IPS DF 19.7 (cell line): ENCODE results near the gene MYO1G.

Source experiments
- DNase-seq: peaks from one replicate; pipeline ENCODE4 v3.0.0-alpha.2; 2013; ENCODE audit warnings: low read depth, low spot score

MYO1G gene

DNA sequence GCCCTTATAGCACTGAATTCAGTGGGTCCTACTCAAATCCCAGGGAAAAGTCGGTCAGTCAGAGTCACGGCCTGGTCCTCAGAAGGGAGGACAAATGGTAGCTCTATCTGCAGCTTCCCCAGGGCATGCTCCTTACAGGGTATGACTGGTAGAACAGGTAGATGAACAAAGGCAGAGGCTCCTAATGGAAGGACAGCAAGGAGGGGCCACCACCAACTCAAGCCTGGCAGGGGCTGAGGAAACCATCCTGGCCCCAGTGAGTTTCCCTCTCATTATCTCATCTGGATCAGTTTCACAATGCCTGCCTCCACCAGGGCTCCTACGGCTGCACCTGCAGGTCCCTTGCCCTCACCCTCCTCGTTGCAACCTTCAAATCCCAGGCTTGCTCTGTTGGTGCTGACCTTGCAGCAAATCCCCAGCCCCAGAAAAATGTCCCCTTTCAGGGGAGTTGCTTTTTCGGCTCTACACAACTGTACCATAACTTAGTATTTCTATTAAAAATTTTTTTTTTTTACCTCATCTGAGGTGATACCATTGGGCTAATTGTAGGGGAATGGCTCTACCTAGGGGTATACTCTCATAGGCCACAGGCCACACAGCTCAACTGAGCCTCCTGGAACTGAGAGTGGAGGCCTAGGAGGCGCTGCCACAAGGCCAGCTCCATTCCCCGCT is 2.4 kb upstream of the MYO1G start:
- DNase-seq: no peak

GRCh38 chr7:44980393-44981034 is 1.7 kb upstream of the MYO1G start:
- no peak for DNase-seq

DNA sequence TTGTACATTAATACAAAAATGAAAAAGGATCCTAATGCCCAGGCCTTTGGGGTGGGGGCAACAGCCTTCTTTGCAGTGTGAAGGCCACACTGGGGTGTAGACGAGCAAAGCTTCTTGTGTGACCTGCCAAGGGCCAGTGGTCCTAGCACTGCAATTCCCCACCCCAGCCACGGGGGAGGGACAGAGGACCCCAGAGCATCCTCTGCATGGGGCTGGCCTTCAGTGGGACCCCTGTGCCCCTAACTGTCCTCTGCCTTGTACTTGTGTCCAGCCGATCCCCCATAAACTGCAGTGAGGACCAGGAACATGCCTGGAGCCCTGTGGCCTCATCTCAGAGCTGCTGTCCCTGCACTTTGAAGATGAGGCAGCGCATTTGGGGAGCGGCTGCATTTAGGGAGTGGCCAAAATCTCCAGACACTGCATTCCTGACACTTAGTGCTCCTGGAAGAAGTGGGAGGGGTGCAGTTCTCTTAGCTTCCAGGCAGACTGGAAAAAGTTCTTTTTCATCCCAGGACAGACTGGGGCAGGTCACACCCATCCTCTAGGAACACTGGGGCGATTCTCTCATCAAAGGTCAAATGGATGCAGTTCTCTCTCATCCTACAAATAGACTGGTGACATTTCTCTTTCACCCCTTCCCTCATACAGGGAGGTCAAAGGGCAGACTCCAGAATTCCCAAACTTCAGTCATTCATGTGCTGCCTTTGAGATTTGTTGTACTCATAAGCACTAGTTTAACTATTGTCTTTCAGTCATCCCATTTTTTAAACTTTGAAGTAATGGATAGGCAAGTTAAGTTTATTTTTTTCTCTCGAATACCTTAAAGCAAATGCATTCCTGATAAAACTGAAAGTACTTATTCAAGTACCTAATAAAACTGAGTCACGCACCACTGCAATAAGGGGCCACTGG is 922 bp upstream of the MYO1G start:
- no peak for DNase-seq

DNA sequence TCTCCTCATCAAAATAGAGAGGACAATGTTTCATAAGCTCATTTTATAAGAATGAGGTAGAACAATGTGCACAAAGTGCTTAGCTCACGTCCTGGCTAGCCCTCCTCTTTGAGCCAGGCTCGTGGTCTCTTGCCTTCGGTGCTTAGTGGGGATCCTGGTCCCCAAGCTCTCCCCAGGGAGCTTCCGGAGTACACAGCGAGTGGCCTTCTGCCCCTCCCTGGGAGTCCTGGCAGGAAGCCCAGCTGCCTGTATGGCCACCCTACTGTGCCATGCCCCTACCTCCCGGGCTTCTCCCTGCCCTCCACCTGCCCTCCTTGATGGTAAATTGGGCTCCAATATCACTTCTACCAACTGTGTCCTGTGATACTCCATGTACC is 868 bp downstream of the MYO1G start:
- no peak for DNase-seq

GRCh38 chr7:44977304-44977958 is 1.4 kb downstream of the MYO1G start:
- no peak for DNase-seq

GRCh38 chr7:44976746-44977196 is 2.0 kb downstream of the MYO1G start:
- no peak for DNase-seq

GRCh38 chr7:44976040-44976745 is 2.6 kb downstream of the MYO1G start:
- DNase-seq: no peak

DNA sequence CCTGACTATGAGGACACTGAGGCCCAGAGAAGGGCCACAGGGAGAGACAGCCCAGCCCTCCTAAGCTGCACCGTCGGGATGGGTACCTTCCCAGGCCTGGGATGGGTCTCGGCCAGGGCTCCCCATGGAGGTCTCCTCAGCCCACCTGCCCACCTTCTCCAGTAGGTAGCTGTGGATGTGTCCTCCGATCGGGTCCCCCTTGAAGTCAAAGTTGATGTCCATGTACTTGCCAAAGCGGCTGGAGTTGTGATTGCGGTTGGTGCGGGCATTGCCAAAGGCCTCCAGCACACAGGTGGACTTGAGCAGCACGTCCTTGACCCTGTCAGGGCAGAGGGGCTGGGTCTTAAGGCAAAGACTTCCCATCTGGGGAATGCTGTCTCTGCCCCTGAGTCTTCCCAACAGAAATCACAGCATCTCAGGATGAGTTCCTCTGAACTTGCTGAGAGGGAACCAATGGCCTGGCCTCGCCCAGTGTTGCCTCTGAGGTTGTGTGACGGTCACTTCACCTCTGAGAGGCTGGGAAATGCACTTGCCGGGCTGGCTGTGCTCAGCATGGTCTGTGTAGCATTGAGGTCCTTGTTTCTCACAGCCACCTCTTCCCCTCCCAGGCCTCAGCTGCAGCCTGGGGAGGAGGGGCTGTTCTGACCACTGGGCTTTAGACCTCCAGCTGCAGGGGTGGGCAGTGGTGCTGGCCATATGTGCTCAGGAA is 3.3 kb downstream of the MYO1G start:
- no peak for DNase-seq

DNA sequence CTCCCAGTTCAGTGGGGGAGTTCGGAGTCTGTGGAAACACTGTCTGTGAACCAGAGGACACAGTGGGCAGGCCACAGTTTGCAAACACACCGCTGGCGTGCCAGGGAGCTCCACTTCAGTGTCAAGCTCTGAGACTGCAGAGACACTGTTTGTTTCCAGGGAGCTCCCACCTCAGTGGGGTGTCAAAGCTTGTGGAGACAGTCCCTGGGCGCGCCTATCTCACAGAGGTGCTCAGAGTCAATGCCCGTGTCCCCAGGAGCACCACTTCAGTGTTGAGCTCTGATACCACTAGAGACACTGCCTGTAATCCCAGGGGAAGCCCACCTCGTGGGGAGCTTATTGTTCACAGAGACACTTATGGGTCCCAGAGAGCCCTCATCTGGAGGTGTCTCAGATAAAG is 4.3 kb downstream of the MYO1G start:
- no peak for DNase-seq

DNA sequence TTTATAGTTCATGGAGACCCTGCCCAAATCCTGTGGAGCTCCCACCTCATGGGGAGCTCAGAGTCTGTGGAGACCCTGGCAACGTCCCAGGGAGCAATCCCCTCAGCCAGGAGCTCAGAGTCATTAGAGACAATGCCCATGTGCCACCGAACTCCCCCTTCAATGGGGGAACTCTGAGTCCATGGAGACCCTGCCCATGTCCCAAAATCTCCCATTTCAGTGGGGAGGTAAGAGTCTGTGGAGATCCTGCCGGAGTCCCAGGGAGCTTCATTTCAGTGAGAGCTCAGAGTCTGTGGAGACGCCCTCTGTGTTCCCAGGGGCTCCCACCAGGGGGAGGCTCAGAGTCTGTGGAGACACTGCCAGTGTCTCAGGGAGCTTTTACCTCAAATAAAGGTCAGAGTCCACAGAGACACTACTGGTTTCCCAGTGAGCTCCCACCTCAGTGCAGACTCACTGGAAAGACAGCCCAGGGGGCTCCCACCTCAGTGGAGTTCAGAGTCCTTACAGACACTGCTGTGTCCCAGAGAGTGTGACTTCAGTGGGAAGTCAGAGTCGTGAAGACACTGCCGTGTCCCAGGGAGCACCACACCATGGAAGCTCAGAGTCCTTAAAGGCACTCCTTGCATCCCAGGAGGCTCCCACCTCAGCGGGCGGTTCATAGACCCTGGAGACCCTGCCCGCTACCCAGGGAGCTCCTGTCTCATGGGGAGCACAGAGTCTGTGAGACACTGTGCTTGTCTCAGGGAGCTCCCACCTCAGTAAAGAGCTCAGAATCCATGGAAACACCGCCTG is 5.0 kb downstream of the MYO1G start:
- DNase-seq: no peak

- no peak for DNase-seq
Observed at GRCh38 chr7:44972562-44972961, 6.3 kb downstream of the MYO1G start.

DNA sequence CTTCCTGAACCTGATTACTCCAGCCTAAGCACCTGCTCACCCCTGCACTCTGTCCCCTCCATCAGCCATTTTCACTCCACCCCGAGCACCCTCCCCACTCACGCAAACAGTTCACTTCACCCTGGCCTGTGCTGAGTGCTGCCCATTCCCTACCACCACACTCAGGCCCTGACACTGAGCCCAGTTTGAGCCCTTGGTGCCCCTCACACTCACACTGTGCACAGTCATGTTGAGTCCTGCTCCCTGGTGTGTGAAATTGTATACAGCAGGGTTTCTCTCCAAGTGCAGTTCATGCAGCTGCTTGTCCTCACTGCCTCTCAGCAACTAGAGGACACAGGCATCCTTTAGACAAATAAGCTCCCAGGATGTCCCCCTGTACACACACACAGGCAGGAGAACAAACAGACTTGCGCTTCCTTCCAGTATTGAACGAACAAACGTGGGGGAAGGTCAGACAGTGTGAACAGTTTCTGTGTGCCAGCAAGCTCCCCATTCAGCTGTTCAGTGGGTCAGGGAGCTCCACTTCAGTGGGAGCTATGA is 6.8 kb downstream of the MYO1G start:
- DNase-seq: no peak

DNA sequence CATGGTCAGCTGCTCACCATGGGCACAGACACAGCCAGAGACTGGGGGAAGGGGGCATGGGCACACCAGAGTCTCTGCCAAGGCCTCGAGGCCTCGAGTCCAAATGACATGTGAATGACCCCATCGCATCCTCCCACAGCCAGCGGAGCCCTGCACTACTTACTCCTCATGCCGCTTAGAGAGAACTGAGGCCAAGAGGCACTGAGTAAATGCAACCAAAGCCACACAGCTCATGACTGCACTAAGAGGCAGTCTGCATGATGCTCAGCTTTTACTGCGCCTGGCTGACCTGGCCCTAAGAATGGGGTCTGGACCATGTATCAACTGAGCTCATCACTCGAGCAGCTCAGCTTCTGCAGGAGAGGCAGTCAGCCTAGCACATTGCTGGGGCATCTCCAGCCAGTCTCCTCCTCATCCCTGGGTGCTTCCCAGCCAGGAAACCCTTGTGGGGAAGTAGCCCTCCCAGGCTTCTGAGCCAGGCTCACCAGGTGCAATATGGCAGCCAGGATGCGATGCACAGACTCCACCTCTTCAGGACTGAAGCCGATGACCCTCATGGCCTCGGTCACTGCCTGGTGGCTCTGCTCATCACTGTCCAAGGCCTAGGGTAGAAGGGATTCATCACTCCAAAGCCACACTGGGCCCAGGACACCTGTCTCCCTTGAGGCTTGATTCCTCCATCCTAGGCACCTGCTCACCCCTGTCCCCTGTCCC is 7.5 kb downstream of the MYO1G start:
- DNase-seq: no peak

- no peak for DNase-seq
Observed at GRCh38 chr7:44970523-44971051, 8.2 kb downstream of the MYO1G start.

GRCh38 chr7:44969701-44970522 is 8.9 kb downstream of the MYO1G start:
- no peak for DNase-seq

GRCh38 chr7:44969049-44969700 is 9.6 kb downstream of the MYO1G start:
- DNase-seq: no peak
